Activated T-cell treated with anti-CD3 and anti-CD28 coated beads, Interleukin-2, amount 50 U/mL, for 1 hour (primary cell): Measurements from ENCODE around the gene ANTXR1.
"Not testable (repeated sequence)": the region's sequence is repeated elsewhere in the genome, so short reads cannot be mapped to it uniquely, and the experiment has no call there.

ENCODE experiments used
- DNase-seq: peaks from one replicate; pipeline ENCODE4 v3.0.0-alpha.2; 2020

Gene ANTXR1

GRCh38 chr2:69250981-69251380, 238.0 kb downstream of the ANTXR1 start:
- DNase-seq = no peak

GRCh38 chr2:69251943-69252342, 239.0 kb downstream of the ANTXR1 start:
- DNase-seq = no peak

- no peak for DNase-seq
These were observed 240.1 kb downstream of the ANTXR1 start for GRCh38 chr2:69253112-69253511.

GRCh38 chr2:69253611-69254301, 240.8 kb downstream of the ANTXR1 start:
- no peak for DNase-seq

GRCh38 chr2:69255760-69256159, 242.8 kb downstream of the ANTXR1 start:
- no peak for DNase-seq

GRCh38 chr2:69259994-69260591, 247.1 kb downstream of the ANTXR1 start:
- DNase-seq = not testable (repeated sequence)

GRCh38 chr2:69260666-69261065, 247.7 kb downstream of the ANTXR1 start:
- no peak for DNase-seq

GRCh38 chr2:69269330-69269729, 256.4 kb downstream of the ANTXR1 start:
- no peak for DNase-seq

- DNase-seq = no peak
These were observed 258.9 kb downstream of the ANTXR1 start for GRCh38 chr2:69271831-69272257.

GRCh38 chr2:69272803-69273471, 260.0 kb downstream of the ANTXR1 start:
- no peak for DNase-seq

GRCh38 chr2:69275490-69275889, 262.5 kb downstream of the ANTXR1 start:
- DNase-seq = no peak

GRCh38 chr2:69278366-69278765, 265.4 kb downstream of the ANTXR1 start:
- no peak for DNase-seq

- DNase-seq = no peak
These were observed 266.2 kb downstream of the ANTXR1 start for GRCh38 chr2:69279211-69279610.

GRCh38 chr2:69279931-69280681, 267.1 kb downstream of the ANTXR1 start:
- DNase-seq = no peak

- no peak for DNase-seq
These were observed 267.9 kb downstream of the ANTXR1 start for GRCh38 chr2:69280796-69281412.

GRCh38 chr2:69285379-69285894, 272.5 kb downstream of the ANTXR1 start:
- no peak for DNase-seq

- DNase-seq = no peak
These were observed 274.6 kb downstream of the ANTXR1 start for GRCh38 chr2:69287544-69287943.

GRCh38 chr2:69288429-69288828, 275.4 kb downstream of the ANTXR1 start:
- no peak for DNase-seq

- no peak for DNase-seq
These were observed 278.1 kb downstream of the ANTXR1 start for GRCh38 chr2:69291004-69291650.

GRCh38 chr2:69291721-69292120, 278.7 kb downstream of the ANTXR1 start:
- no peak for DNase-seq

GRCh38 chr2:69292256-69292655, 279.3 kb downstream of the ANTXR1 start:
- no peak for DNase-seq

- DNase-seq = no peak
These were observed 283.4 kb downstream of the ANTXR1 start for GRCh38 chr2:69296421-69296820.
